Subcutaneous adipose tissue (tissue), 4 donors: Measurements from ENCODE around the gene SLC38A4. TPM values are rescaled to one million over a fixed set of nuclear protein-coding genes. Genes with fewer than 3 reads are reported as not detected.

Experiments
- total RNA-seq, 4 donors: library from RNA; depleted of rRNA; stranded (reverse); fragments of >200 nt; gene quantifications; one replicate each; pipeline ENCODE4 v1.1.0, GENCODE V29; 2016
- TF ChIP-seq, protein P1 (sequence below): fragments of 450-650 bp; IDR thresholded peaks from one replicate; pipeline ENCODE4 v1.5.1; 2016; ENCODE audit warnings: low read depth, mild to moderate bottlenecking, control low read depth, antibody characterized with exemption, moderate library complexity

SLC38A4 gene
- total RNA-seq, 4 donors from 2014 or later = 0.34 TPM; not detected in 3

DNA sequence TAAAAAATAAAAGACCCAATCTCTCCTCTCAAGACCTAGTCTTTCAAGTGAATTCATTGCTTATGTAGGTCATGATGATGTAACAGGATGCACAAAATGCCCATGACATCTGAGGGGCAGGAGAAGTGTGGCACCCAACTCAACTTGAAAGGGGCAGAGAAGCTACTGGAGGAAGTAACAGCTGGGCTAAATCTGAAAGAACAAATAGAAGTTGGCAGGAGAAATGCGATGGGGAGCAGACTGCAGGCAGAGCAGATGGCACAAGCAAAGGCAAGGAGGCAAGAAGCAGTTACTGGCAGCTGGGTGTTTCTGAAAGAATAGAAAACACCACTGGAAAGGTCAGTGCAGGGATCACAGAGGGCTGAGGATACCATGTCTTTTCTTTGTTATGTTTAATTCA, 14.6 kb downstream of the SLC38A4 start:
- TF ChIP-seq, protein P1, sequence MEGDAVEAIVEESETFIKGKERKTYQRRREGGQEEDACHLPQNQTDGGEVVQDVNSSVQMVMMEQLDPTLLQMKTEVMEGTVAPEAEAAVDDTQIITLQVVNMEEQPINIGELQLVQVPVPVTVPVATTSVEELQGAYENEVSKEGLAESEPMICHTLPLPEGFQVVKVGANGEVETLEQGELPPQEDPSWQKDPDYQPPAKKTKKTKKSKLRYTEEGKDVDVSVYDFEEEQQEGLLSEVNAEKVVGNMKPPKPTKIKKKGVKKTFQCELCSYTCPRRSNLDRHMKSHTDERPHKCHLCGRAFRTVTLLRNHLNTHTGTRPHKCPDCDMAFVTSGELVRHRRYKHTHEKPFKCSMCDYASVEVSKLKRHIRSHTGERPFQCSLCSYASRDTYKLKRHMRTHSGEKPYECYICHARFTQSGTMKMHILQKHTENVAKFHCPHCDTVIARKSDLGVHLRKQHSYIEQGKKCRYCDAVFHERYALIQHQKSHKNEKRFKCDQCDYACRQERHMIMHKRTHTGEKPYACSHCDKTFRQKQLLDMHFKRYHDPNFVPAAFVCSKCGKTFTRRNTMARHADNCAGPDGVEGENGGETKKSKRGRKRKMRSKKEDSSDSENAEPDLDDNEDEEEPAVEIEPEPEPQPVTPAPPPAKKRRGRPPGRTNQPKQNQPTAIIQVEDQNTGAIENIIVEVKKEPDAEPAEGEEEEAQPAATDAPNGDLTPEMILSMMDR = no peak

DNA sequence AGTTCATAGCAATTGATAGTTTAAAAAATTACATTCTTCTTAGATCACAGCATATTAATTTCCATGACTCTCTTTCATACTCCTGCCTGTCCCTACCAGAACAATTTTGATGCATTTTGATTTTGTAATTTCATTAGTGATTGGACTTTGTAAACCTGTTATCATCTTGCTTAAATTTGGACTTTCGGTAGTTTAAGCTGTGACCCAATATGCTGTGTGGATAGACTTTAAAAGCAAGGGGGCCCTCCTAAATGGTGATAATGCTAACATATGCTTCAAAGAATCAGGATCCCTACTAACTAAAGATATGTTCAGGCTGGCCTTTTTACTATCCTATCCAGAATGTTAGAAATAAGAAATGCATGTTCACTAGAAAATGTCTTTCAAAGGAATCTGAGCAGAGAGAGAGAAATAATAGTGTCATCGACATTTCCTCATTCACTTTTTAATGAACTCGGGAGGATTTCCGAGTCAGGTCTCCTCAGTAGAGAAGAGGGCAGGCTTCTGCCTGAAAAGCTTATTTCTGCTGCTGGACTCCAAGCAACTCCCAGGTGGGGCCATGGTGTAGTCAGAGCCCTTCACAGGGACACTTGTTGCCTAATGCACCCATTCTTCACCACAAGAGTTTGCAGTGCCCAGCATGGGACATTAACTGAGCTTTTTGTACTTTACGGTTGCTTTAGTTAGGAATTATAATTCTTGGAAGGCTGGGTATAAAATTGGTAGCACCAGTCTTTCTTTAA, 16.7 kb downstream of the SLC38A4 start:
- TF ChIP-seq, protein P1 = no peak

DNA sequence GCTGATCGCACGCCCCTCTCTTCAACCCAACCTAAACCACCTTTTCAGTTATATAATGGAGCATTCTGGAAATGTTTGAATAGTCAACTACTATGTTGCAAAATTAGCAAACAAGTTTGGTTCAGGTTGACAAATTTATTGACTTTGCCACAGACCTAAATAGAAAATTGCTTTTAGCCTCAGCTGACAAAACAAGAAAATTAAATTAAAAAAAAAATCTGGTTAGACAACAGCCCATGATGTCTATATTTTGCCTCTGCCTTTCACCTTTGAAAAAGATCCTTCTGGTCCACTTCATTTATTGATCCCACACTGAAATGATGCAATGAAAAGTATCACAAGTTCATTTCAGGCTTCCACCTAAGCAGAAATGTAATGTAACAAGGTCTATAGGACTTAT, 17.5 kb downstream of the SLC38A4 start:
- TF ChIP-seq, protein P1 = no peak

DNA sequence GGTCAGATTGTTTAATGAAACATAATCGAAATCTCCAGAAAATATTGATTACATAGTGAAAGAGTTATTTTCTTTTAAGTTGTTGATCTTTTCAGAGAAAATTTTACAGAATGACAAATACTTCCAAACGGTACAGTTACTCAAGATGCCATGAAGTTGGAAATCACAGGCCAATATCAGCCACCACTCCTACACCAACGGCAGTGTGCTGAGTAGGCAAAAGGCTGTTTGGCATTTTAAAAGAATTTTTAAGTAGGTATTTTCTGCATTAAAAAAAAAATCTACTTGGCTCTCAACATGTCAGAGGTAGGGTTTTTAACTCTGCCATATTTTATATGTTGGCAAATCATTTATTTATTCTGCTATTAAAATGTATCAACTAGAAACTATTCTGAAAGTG, 21.7 kb downstream of the SLC38A4 start:
- TF ChIP-seq, protein P1 = no peak

DNA sequence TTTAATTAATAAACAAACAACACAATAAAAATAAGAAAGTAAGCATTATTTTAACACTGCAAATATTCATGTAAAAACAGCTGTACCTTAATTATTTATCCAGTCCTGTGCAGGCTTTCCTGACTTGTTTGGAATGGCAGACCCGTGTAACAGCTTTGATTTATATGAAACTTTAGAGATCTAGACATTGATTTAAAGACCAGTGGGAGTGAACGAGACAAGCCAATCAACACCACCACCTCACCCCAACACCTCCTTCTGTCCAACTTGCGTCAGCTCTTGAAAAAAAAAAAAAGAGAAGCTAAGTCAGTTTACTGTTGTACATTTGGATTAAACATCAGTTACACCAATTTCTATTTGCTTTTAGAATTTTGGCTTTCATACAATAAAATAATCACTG, 22.3 kb downstream of the SLC38A4 start:
- TF ChIP-seq, protein P1 = no peak

DNA sequence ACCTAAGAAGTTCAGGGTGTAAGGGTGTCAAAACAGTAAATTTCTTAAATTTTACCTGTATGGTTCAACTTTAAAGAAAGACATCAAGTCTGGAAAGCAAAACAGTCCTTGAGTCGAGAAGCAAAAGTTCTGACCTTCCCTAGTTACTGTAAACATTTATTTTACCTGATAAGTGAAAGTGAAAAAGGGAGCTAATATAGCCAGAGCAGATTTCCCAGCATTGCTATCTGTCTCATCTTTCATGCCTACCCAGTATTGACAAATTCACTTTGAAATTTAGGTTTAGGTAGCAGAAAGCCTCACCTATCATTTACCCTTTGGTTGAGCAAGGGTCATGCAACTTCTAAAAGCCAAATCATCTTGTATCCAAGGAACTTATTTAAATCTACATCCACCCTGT, 24.5 kb downstream of the SLC38A4 start:
- TF ChIP-seq, protein P1 = no peak

DNA sequence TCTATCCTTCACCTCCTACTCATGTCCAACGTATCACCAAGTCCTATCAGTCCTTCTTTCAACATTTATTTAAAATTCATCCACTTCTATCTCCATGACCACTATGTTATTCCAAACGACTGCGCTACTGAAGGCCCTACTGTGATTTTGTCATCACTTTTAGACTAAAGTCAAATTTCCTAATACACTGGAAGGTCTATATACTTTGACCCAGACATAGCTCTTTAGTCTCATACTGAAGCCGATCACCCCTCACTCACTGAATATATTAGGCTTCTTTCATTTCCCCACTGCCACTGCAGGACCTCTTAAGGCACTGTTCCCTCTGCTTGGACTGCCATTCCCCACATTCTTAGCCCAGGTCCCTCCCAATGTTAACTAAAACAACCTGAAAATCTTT, 25.6 kb downstream of the SLC38A4 start:
- TF ChIP-seq, protein P1 = no peak
